ENCODE measurements around the gene HOXA5.

HOXA5 gene

GRCh38 chr7:27119412-27119911, 24.0 kb downstream of the HOXA5 start:
- no peak for DNase-seq (ENCODE audit: low read depth, low spot score)

- no peak for DNase-seq (ENCODE audit: low read depth, low spot score)
These were observed 24.9 kb downstream of the HOXA5 start for GRCh38 chr7:27118580-27118979.

- no peak for DNase-seq (ENCODE audit: low read depth, low spot score)
These were observed 25.5 kb downstream of the HOXA5 start for GRCh38 chr7:27117887-27118491.

- DNase-seq (ENCODE audit: low read depth, low spot score), result no peak
These were observed 26.3 kb downstream of the HOXA5 start for GRCh38 chr7:27116962-27117886.

- no peak for DNase-seq (ENCODE audit: low read depth, low spot score)
These were observed 27.2 kb downstream of the HOXA5 start for GRCh38 chr7:27116031-27116961.

GRCh38 chr7:27115221-27116026, 28.1 kb downstream of the HOXA5 start:
- no peak for DNase-seq (ENCODE audit: low read depth, low spot score)

GRCh38 chr7:27114881-27115220, 28.6 kb downstream of the HOXA5 start:
- no peak for DNase-seq (ENCODE audit: low read depth, low spot score)

GRCh38 chr7:27113991-27114769, 29.3 kb downstream of the HOXA5 start:
- no peak for DNase-seq (ENCODE audit: low read depth, low spot score)

GRCh38 chr7:27112955-27113949, 30.2 kb downstream of the HOXA5 start:
- DNase-seq (ENCODE audit: low read depth, low spot score), result no peak

- no peak for DNase-seq (ENCODE audit: low read depth, low spot score)
These were observed 31.1 kb downstream of the HOXA5 start for GRCh38 chr7:27112361-27112760.

GRCh38 chr7:27111751-27112277, 31.7 kb downstream of the HOXA5 start:
- DNase-seq (ENCODE audit: low read depth, low spot score), result no peak

- no peak for DNase-seq (ENCODE audit: low read depth, low spot score)
These were observed 32.3 kb downstream of the HOXA5 start for GRCh38 chr7:27111042-27111750.

- DNase-seq (ENCODE audit: low read depth, low spot score), result no peak
These were observed 33.1 kb downstream of the HOXA5 start for GRCh38 chr7:27110186-27111031.

GRCh38 chr7:27109466-27110185, 33.9 kb downstream of the HOXA5 start:
- no peak for DNase-seq (ENCODE audit: low read depth, low spot score)

GRCh38 chr7:27108390-27109127, 34.9 kb downstream of the HOXA5 start:
- DNase-seq (ENCODE audit: low read depth, low spot score), result no peak
